ENCODE measurements around the gene EIF2B1.

DNA sequence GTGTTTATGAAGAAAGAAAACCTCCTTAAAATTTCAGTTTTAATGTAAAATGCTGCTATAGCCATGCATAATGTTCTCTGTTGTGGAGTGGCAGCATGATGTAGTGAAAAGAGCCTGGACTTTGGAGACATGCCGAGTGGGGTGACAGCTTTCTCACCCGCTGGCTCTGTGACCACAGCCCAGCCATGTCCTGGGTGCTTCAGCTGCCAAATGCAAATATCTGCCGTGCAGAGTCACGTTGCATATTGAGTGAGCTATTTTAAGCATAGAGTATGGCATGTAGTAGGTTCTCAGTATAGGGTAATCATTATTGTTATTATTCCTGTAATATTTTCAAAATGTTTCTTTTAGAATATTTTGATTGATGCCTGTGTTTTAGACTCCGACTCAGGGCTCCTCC lies 21.9 kb upstream of the EIF2B1 start:
- TF ChIP-seq CTCF (IDR thresholded peaks at IDR 0.05) (no peak), POLR2A (IDR thresholded peaks at IDR 0.05) (no peak)
